CD14-positive monocyte (primary cell): ENCODE data around the gene ANKRD12. TPM values are rescaled to one million over a fixed set of nuclear protein-coding genes. Genes with fewer than 3 reads are reported as not detected.

ENCODE experiments used
- DNase-seq, 3 donors: peaks; one replicate each; pipeline ENCODE4 v3.0.0-alpha.2; 2011 to 2022
- H2AFZ ChIP-seq: 2 replicates; pipeline ENCODE4 v1.6.0; 2012; ENCODE audit warnings: mild to moderate bottlenecking, low read depth, low read length, inconsistent platforms; ENCODE audit not compliant: insufficient read depth, poor library complexity, severe bottlenecking
- H3K27ac ChIP-seq, 2 donors: 1 replicate in 1 of 2; 2 replicates in 1 of 2; pipeline ENCODE4 v1.5.1; 2012 to 2013; ENCODE audit warnings: low read length in 2 of 2, control low read depth in 1 of 2, inconsistent platforms in 1 of 2, low read depth in 1 of 2, mild to moderate bottlenecking in 1 of 2
- H3K27me3 ChIP-seq, 2 donors: one replicate each; pipeline versions ENCODE4 v1.6.0 to v1.6.1; 2011 to 2013; ENCODE audit warnings: low read length in 2 of 2; ENCODE audit not compliant: control insufficient read depth in 2 of 2, insufficient read depth in 2 of 2
- H3K36me3 ChIP-seq, 2 donors: replicated peaks in 1 of 2; 1 replicate in 1 of 2; 2 replicates in 1 of 2; pipeline versions ENCODE4 v1.5.1 to v1.6.1; 2012 to 2013; ENCODE audit warnings: low read length in 2 of 2, control low read depth in 1 of 2, inconsistent platforms in 1 of 2, mild to moderate bottlenecking in 1 of 2; ENCODE audit not compliant: insufficient read depth in 2 of 2, control insufficient read depth in 1 of 2
- H3K4me1 ChIP-seq, 2 donors: 1 replicate in 1 of 2; 2 replicates in 1 of 2; pipeline versions ENCODE4 v1.5.1 to v1.6.1; 2012 to 2013; ENCODE audit warnings: low read length in 2 of 2, control low read depth in 1 of 2, inconsistent platforms in 1 of 2, mild to moderate bottlenecking in 1 of 2, moderate library complexity in 1 of 2; ENCODE audit not compliant: insufficient read depth in 2 of 2, control insufficient read depth in 1 of 2
- H3K4me2 ChIP-seq: replicated peaks from 2 replicates; pipeline ENCODE3; 2012; ENCODE audit warnings: low read length, moderate library complexity, mild to moderate bottlenecking; ENCODE audit not compliant: poor library complexity, severe bottlenecking; ENCODE audit errors: extremely low read depth
- H3K4me3 ChIP-seq, 3 experiments: fragments of 200-600 bp in 1 of 3; sonication (generic) in 1 of 3; replicated peaks in 1 of 3; 1 replicate in 2 of 3; 2 replicates in 1 of 3; pipeline ENCODE4 v1.5.1; 2011 to 2013; ENCODE audit warnings: low read length in 3 of 3, mild to moderate bottlenecking in 3 of 3, control low read depth in 2 of 3, low read depth in 2 of 3, inconsistent platforms in 1 of 3, moderate library complexity in 1 of 3
- H3K79me2 ChIP-seq: 2 replicates; pipeline ENCODE4 v1.6.0; 2012; ENCODE audit warnings: mild to moderate bottlenecking, control low read depth, inconsistent platforms, low read length, moderate library complexity; ENCODE audit not compliant: insufficient read depth
- H3K9ac ChIP-seq: 2 replicates; pipeline ENCODE4 v1.6.0; 2017; ENCODE audit warnings: low read length, mild to moderate bottlenecking; ENCODE audit not compliant: insufficient read depth, poor library complexity, severe bottlenecking
- H3K9me3 ChIP-seq, 2 donors: replicated peaks in 1 of 2; 1 replicate in 1 of 2; 2 replicates in 1 of 2; pipeline versions ENCODE4 v1.5.1 to v1.6.1; 2012 to 2013; ENCODE audit warnings: low read length in 2 of 2, control low read depth in 1 of 2; ENCODE audit not compliant: control insufficient read depth in 1 of 2, insufficient read depth in 1 of 2
- H4K20me1 ChIP-seq: 2 replicates; pipeline ENCODE4 v1.6.0; 2012; ENCODE audit warnings: mild to moderate bottlenecking, low read length, control low read depth, moderate library complexity; ENCODE audit not compliant: insufficient read depth
- H3K27ac Mint-ChIP-seq, 7 donors: one replicate each; pipeline ENCODE4 v1.8.0; 2020; ENCODE audit warnings: mild to moderate bottlenecking in 7 of 7, mixed read lengths in 7 of 7, moderate library complexity in 6 of 7, inconsistent platforms in 2 of 7
- H3K27me3 Mint-ChIP-seq, 3 donors: one replicate each; pipeline ENCODE4 v1.8.0; 2021 to 2022; ENCODE audit warnings: low read depth in 3 of 3, mild to moderate bottlenecking in 3 of 3, mixed read lengths in 3 of 3, moderate library complexity in 3 of 3, inconsistent platforms in 1 of 3
- H3K36me3 Mint-ChIP-seq, 2 donors: one replicate each; pipeline ENCODE4 v1.8.0; 2020; ENCODE audit warnings: mixed read lengths in 2 of 2, inconsistent platforms in 1 of 2, mild to moderate bottlenecking in 1 of 2
- H3K4me1 Mint-ChIP-seq: one replicate; pipeline ENCODE4 v1.8.0; 2020; ENCODE audit warnings: mild to moderate bottlenecking, mixed read lengths
- H3K4me3 Mint-ChIP-seq, 2 donors: one replicate each; pipeline ENCODE4 v1.8.0; 2020; ENCODE audit warnings: mild to moderate bottlenecking in 2 of 2, mixed read lengths in 2 of 2, moderate library complexity in 1 of 2
- H3K9me3 Mint-ChIP-seq, 7 donors: one replicate each; pipeline ENCODE4 v1.8.0; 2020 to 2022; ENCODE audit warnings: mixed read lengths in 7 of 7, mild to moderate bottlenecking in 6 of 7, moderate library complexity in 6 of 7, inconsistent platforms in 2 of 7
- WGBS: methylation state at CpG from one replicate; pipeline ENCODE4 v1.1.5; 2013; ENCODE audit warnings: missing lambda C conversion rate; ENCODE audit not compliant: insufficient coverage; 5-methylcytosine and 5-hydroxymethylcytosine counted together
- intact Hi-C, 2 donors: fragments of 100-400 bp; cut with micrococcal nuclease; formaldehyde crosslinking; loops; one replicate each; pipeline versions ENCODE4 v1.15.0 to v1.15.1; 2023
- polyA plus RNA-seq, 3 donors: library from polyadenylated mRNA; depleted of rRNA in 1 of 3; unstranded in 2 of 3; stranded (reverse) in 1 of 3; fragments of 300-500 nt in 2 of 3; fragments of >200 nt in 1 of 3; fragmentation: Illumina TruSeq in 2 of 3; gene quantifications; 1 replicate in 2 of 3; 2 replicates in 1 of 3; pipeline ENCODE4 v1.2.3, GENCODE V29; 2012 to 2021
- TF ChIP-seq, protein P1 (sequence below): fragments of 200-600 bp; IDR thresholded peaks from one replicate; pipeline ENCODE4 v1.8.0; 2022; ENCODE audit warnings: antibody characterized with exemption, mild to moderate bottlenecking

The ANKRD12 gene
- polyA plus RNA-seq, 3 donors: 9.3 to 15.5 (median 15.4) TPM

- no peak overlapping the region for H3K27ac Mint-ChIP-seq
- no CpG with 5 or more reads among the region's 2 CpGs for WGBS
- H3K4me2 ChIP-seq: no peak overlapping the region
- H3K4me3 Mint-ChIP-seq: no peak overlapping the region
- peaks cover 2 to 12% (median 6%) of the 10 kb centered on the region in 7 donors for H3K9me3 Mint-ChIP-seq
- H2AFZ ChIP-seq: no peak overlapping the region
- peaks cover 5% of the 10 kb centered on the region in 2 donors for H3K9me3 ChIP-seq
- H4K20me1 ChIP-seq: no peaks in the 10 kb centered on the region
- TF ChIP-seq, protein P1, sequence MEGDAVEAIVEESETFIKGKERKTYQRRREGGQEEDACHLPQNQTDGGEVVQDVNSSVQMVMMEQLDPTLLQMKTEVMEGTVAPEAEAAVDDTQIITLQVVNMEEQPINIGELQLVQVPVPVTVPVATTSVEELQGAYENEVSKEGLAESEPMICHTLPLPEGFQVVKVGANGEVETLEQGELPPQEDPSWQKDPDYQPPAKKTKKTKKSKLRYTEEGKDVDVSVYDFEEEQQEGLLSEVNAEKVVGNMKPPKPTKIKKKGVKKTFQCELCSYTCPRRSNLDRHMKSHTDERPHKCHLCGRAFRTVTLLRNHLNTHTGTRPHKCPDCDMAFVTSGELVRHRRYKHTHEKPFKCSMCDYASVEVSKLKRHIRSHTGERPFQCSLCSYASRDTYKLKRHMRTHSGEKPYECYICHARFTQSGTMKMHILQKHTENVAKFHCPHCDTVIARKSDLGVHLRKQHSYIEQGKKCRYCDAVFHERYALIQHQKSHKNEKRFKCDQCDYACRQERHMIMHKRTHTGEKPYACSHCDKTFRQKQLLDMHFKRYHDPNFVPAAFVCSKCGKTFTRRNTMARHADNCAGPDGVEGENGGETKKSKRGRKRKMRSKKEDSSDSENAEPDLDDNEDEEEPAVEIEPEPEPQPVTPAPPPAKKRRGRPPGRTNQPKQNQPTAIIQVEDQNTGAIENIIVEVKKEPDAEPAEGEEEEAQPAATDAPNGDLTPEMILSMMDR: no peak
- no peak overlapping the region for H3K9ac ChIP-seq
- H3K27ac ChIP-seq: no peak overlapping the region
- DNase-seq: no peak
- peaks cover 0 to 7% (median 1%) of the 10 kb centered on the region in 3 donors for H3K27me3 Mint-ChIP-seq
- H3K4me1 Mint-ChIP-seq: peaks cover 21% of the 10 kb centered on the region
- H3K79me2 ChIP-seq: no peaks in the 10 kb centered on the region
- H3K4me1 ChIP-seq: peaks cover 8 to 12% of the 10 kb centered on the region in 2 donors
- no peak overlapping the region for H3K4me3 ChIP-seq
- H3K36me3 Mint-ChIP-seq: no peaks in the 10 kb centered on the region
- no peaks in the 10 kb centered on the region for H3K36me3 ChIP-seq
- intact Hi-C loops: loop anchor here in 1 of 2 donors (10.0 kb wide), 1 partner anchor 251 kb away; no protein-coding TSS in a partner anchor
- H3K27me3 ChIP-seq: no peaks in the 10 kb centered on the region
Measured at GRCh38 chr18:9325716-9326115, 189.1 kb downstream of the ANKRD12 start.

GRCh38 chr18:9328776-9329175 lies 192.2 kb downstream of the ANKRD12 start:
- no peak overlapping the region for H3K9ac ChIP-seq
- no peaks in the 10 kb centered on the region for H3K36me3 ChIP-seq
- peaks cover 4 to 5% of the 10 kb centered on the region in 2 donors for H3K4me1 ChIP-seq
- no peak overlapping the region for H3K4me2 ChIP-seq
- DNase-seq: no peak
- Mint-ChIP-seq H3K4me3 (no peak overlapping the region), H3K4me1 (peaks cover 7% of the 10 kb centered on the region), H3K27me3 (peaks cover 2 to 8% (median 8%) of the 10 kb centered on the region in 3 donors), H3K36me3 (no peaks in the 10 kb centered on the region), H3K9me3 (peaks cover 0 to 12% (median 3%) of the 10 kb centered on the region in 7 donors), H3K27ac (no peak overlapping the region)
- no peaks in the 10 kb centered on the region for H3K79me2 ChIP-seq
- no peak overlapping the region for H3K4me3 ChIP-seq
- WGBS: no CpG with 5 or more reads among the region's 2 CpGs
- no peaks in the 10 kb centered on the region for H4K20me1 ChIP-seq
- H3K27ac ChIP-seq: no peak overlapping the region
- intact Hi-C loops: loop anchor here in 1 of 2 donors (10.0 kb wide), 1 partner anchor 254 kb away; no protein-coding TSS in a partner anchor
- H3K27me3 ChIP-seq: peaks cover 0 to 12% of the 10 kb centered on the region in 2 donors
- TF ChIP-seq, protein P1: no peak
- H3K9me3 ChIP-seq: peaks cover 5% of the 10 kb centered on the region in 2 donors
- no peak overlapping the region for H2AFZ ChIP-seq
